B cell (primary cell): Measurements from ENCODE around the gene VPS39.

Experiments
- CTCF ChIP-seq: fragments of 200-600 bp; IDR thresholded peaks from one replicate; pipeline ENCODE4 v1.8.0; 2022; ENCODE audit warnings: antibody characterized with exemption, mild to moderate bottlenecking
- EZH2 ChIP-seq: IDR thresholded peaks from 2 replicates; pipeline ENCODE4 v1.6.1; 2012; ENCODE audit warnings: borderline replicate concordance, low read depth, mild to moderate bottlenecking, moderate library complexity, low read length; ENCODE audit not compliant: insufficient read depth, poor library complexity, severe bottlenecking

GRCh38 chr15:42213511-42213910, 5.4 kb upstream of the VPS39 start:
- TF ChIP-seq CTCF = no peak
- no peak for TF ChIP-seq EZH2
